Endodermal cell (in vitro differentiated cells): ENCODE data around the gene ROR2. TPM values are rescaled to one million over a fixed set of nuclear protein-coding genes. Genes with fewer than 3 reads are reported as not detected.

ENCODE experiments used
- DNase-seq: peaks from one replicate; pipeline ENCODE4 v3.0.0-alpha.2; 2017
- H3K27ac ChIP-seq: 2 replicates; pipeline ENCODE4 v1.5.1; 2013; ENCODE audit warnings: mild to moderate bottlenecking, low read depth, low read length, moderate library complexity
- H3K27me3 ChIP-seq: 2 replicates; pipeline ENCODE4 v1.6.1; 2013; ENCODE audit warnings: mild to moderate bottlenecking, low read length, moderate library complexity; ENCODE audit not compliant: insufficient read depth, control insufficient read depth, poor library complexity, severe bottlenecking
- H3K36me3 ChIP-seq: 2 replicates; pipeline ENCODE4 v1.7.0; 2013; ENCODE audit warnings: mild to moderate bottlenecking, low read length, moderate library complexity; ENCODE audit not compliant: control insufficient read depth, insufficient read depth
- H3K4me1 ChIP-seq: one replicate; pipeline ENCODE4 v1.7.0; 2013; ENCODE audit warnings: low read length; ENCODE audit not compliant: control insufficient read depth, insufficient read depth
- H3K4me3 ChIP-seq: 2 replicates; pipeline ENCODE4 v1.5.1; 2013; ENCODE audit warnings: mild to moderate bottlenecking, low read length, moderate library complexity
- H3K9ac ChIP-seq: 2 replicates; pipeline ENCODE4 v1.6.1; 2013; ENCODE audit warnings: mild to moderate bottlenecking, low read length, moderate library complexity; ENCODE audit not compliant: poor library complexity, severe bottlenecking; ENCODE audit errors: extremely low read depth
- H3K9me3 ChIP-seq: 2 replicates; pipeline ENCODE4 v1.6.1; 2013; ENCODE audit warnings: mild to moderate bottlenecking, low read length, moderate library complexity; ENCODE audit not compliant: control insufficient read depth
- H3K27ac Mint-ChIP-seq: 2 replicates; pipeline ENCODE4 v1.8.0; 2020; ENCODE audit warnings: mixed read lengths
- H3K27me3 Mint-ChIP-seq: 2 replicates; pipeline ENCODE4 v1.8.0; 2021; ENCODE audit warnings: mild to moderate bottlenecking, mixed read lengths; ENCODE audit not compliant: insufficient read depth
- H3K36me3 Mint-ChIP-seq: 2 replicates; pipeline ENCODE4 v1.8.0; 2020; ENCODE audit warnings: low read depth, mixed read lengths
- H3K4me1 Mint-ChIP-seq: 2 replicates; pipeline ENCODE4 v1.8.0; 2020; ENCODE audit warnings: mixed read lengths
- H3K4me3 Mint-ChIP-seq: 2 replicates; pipeline ENCODE4 v1.8.0; 2020; ENCODE audit warnings: mild to moderate bottlenecking, moderate library complexity, mixed read lengths
- H3K9me3 Mint-ChIP-seq: 2 replicates; pipeline ENCODE4 v1.8.0; 2020; ENCODE audit warnings: mild to moderate bottlenecking, mixed read lengths
- CTCF ChIP-seq: fragments of 200-600 bp; sonication (generic); conservative IDR thresholded peaks from 2 replicates; pipeline ENCODE4 v1.5.0; 2021; ENCODE audit warnings: antibody characterized with exemption, mild to moderate bottlenecking
- WGBS, 2 experiments: methylation state at CpG; one replicate each; pipeline versions ENCODE4 v1.1.5 to v1.1.7; 2013; ENCODE audit warnings: missing lambda C conversion rate in 2 of 2, mixed read lengths in 1 of 2; ENCODE audit not compliant: insufficient coverage in 1 of 2, insufficient read length in 1 of 2; 5-methylcytosine and 5-hydroxymethylcytosine counted together
- total RNA-seq, 2 donors: library from RNA; stranded (reverse); fragmentation: NEBNext Ultra II Directional in 1 of 2; extraction: Animal tissue kit (Norgen Biotek cat#: 25700) in 1 of 2; gene quantifications; 2 replicates in 1 of 2; 3 replicates in 1 of 2; pipeline ENCODE4 v1.2.1, GENCODE V29; 2021

ROR2 gene
- total RNA-seq, 2 donors from 2014 or later = 104 to 160 TPM

GRCh38 chr9:91873637-91874051, 76.4 kb downstream of the ROR2 start:
- no peak overlapping the region for H3K9ac ChIP-seq
- Mint-ChIP-seq H3K4me1 (peaks cover 49% of the 10 kb centered on the region), H3K27me3 (no peaks in the 10 kb centered on the region), H3K4me3 (no peak overlapping the region), H3K36me3 (peaks cover 47% of the 10 kb centered on the region), H3K27ac (no peak overlapping the region), H3K9me3 (no peaks in the 10 kb centered on the region)
- H3K27ac ChIP-seq = no peak overlapping the region
- H3K9me3 ChIP-seq = no peaks in the 10 kb centered on the region
- 97 to 100% methylated on average over 3 to 6 of the region's 6 CpGs for WGBS, 2 experiments
- H3K36me3 ChIP-seq = peaks cover 97% of the 10 kb centered on the region
- TF ChIP-seq CTCF = no peak
- H3K27me3 ChIP-seq = no peaks in the 10 kb centered on the region
- peaks cover 29% of the 10 kb centered on the region for H3K4me1 ChIP-seq
- H3K4me3 ChIP-seq = no peak overlapping the region
- DNase-seq = no peak

- H3K9ac ChIP-seq = no peak overlapping the region
- H3K27me3 ChIP-seq = no peaks in the 10 kb centered on the region
- no peak for TF ChIP-seq CTCF
- no peak for DNase-seq
- no peak overlapping the region for H3K27ac Mint-ChIP-seq
- 92 to 95% methylated on average over 1 to 5 of the region's 5 CpGs for WGBS, 2 experiments
- H3K4me3 Mint-ChIP-seq = no peak overlapping the region
- H3K27me3 Mint-ChIP-seq = no peaks in the 10 kb centered on the region
- peaks cover 89% of the 10 kb centered on the region for H3K36me3 ChIP-seq
- H3K36me3 Mint-ChIP-seq = peaks cover 35% of the 10 kb centered on the region
- H3K9me3 ChIP-seq = no peaks in the 10 kb centered on the region
- no peak overlapping the region for H3K4me3 ChIP-seq
- peaks cover 47% of the 10 kb centered on the region for H3K4me1 Mint-ChIP-seq
- no peak overlapping the region for H3K27ac ChIP-seq
- H3K9me3 Mint-ChIP-seq = no peaks in the 10 kb centered on the region
- H3K4me1 ChIP-seq = peaks cover 19% of the 10 kb centered on the region
Observed at GRCh38 chr9:91868732-91869391, 81.2 kb downstream of the ROR2 start.

GRCh38 chr9:91867740-91868139, 82.3 kb downstream of the ROR2 start:
- peaks cover 47% of the 10 kb centered on the region for H3K4me1 Mint-ChIP-seq

More at GRCh38 chr9:91867740-91868139, 82.3 kb downstream of the ROR2 start:
- Histone ChIP-seq H3K27me3 (no peaks in the 10 kb centered on the region), H3K4me1 (peaks cover 19% of the 10 kb centered on the region), H3K9me3 (no peaks in the 10 kb centered on the region), H3K9ac (no peak overlapping the region), H3K4me3 (no peak overlapping the region), H3K27ac (no peak overlapping the region), H3K36me3 (peaks cover 89% of the 10 kb centered on the region)
- Mint-ChIP-seq H3K9me3 (no peaks in the 10 kb centered on the region), H3K36me3 (peaks cover 41% of the 10 kb centered on the region), H3K27ac (peak overlapping the region; percentile 20), H3K4me3 (no peak overlapping the region), H3K27me3 (no peaks in the 10 kb centered on the region)
- DNase-seq = no peak
- WGBS, 2 experiments = 94 to 100% methylated on average over 2 to 6 of the region's 6 CpGs
- TF ChIP-seq CTCF = no peak
